AG09309 (cell line): Measurements from ENCODE around the gene WIPI1.
"Not testable (repeated sequence)": the region's sequence is repeated elsewhere in the genome, so short reads cannot be mapped to it uniquely, and the experiment has no call there.

Experiments
- DNase-seq: peaks from one replicate; pipeline ENCODE4 v3.0.0-alpha.2; 2010; ENCODE audit warnings: low read depth
- H3K4me3 ChIP-seq: 2 replicates; pipeline ENCODE4 v1.5.1; 2011; ENCODE audit warnings: mild to moderate bottlenecking, low read depth, low read length, moderate library complexity; ENCODE audit not compliant: control insufficient read depth
- CTCF ChIP-seq: IDR thresholded peaks from 2 replicates; pipeline ENCODE4 v1.5.1; 2011; ENCODE audit warnings: mild to moderate bottlenecking, low read depth, low read length, inconsistent platforms; ENCODE audit not compliant: insufficient read depth, control insufficient read depth; ENCODE audit errors: missing control alignments

The WIPI1 gene

DNA sequence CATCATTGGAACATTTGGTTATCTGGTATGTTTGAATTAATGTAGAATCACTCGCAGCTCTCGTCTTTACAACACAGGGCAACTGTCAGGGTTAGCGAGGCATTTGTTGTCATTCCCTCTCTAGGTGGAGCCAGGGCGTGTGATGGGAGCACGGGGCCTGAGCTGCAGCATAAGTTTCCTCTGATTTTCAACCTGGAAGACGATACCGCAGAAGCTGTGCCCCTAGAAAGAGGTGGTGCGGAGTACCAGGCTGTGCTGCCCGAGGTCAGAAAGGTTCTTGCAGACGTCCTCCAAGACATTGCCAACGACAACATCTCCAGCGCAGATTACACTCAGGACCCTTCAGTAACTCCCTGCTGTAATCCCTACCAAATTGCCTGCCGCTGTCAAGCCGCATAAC is 37.2 kb downstream of the WIPI1 start:
- no peak overlapping the region for H3K4me3 ChIP-seq
- TF ChIP-seq CTCF = no peak
- DNase-seq = no peak

- DNase-seq = no peak
- no peak for TF ChIP-seq CTCF
- no peak overlapping the region for H3K4me3 ChIP-seq
Measured at GRCh38 chr17:68418876-68419275, 38.4 kb downstream of the WIPI1 start.

GRCh38 chr17:68417317-68417716 is 40.0 kb downstream of the WIPI1 start:
- no peak overlapping the region for H3K4me3 ChIP-seq
- no peak for DNase-seq
- TF ChIP-seq CTCF = no peak

DNA sequence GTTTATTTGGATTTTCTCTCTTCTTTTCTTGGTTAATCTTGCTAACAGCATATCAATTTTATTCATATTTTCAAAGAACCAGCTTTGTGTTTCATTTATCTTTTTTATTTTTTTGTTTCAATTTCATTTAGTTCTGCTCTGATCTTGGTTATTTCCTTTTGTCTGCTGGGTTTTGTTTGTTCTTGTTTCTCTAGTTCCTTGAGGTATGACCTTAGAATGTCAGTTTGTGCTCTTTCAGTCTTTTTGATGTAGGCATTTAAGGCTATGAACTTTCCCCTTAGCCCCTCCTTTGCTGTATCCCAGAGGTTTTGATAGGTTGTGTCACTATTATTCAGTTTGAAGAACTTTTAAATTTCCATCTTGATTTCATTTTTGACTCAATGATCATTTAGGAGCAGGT is 42.4 kb downstream of the WIPI1 start:
- not testable (repeated sequence) for H3K4me3 ChIP-seq, DNase-seq

GRCh38 chr17:68413597-68414560 is 43.4 kb downstream of the WIPI1 start:
- H3K4me3 ChIP-seq, DNase-seq: not testable (repeated sequence)

GRCh38 chr17:68407656-68408055 is 49.6 kb downstream of the WIPI1 start:
- not testable (repeated sequence) for DNase-seq, H3K4me3 ChIP-seq

DNA sequence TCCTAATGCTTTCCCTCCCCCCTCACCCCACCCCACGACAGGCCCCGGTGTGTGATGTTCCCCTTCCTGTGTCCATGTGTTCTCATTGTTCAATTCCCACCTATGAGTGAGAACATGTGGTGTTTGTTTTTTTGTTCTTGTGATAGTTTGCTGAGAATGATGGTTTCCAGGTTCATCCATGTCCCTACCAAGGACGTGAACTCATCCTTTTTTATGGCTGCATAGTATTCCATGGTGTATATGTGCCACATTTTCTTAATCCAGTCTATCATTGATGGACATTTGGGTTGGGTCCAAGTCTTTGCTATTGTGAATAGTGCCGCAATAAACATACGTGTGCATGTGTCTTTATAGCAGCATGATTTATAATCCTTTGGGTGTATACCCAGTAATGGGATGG is 53.5 kb downstream of the WIPI1 start:
- H3K4me3 ChIP-seq, DNase-seq: not testable (repeated sequence)

GRCh38 chr17:68403122-68403521 is 54.2 kb downstream of the WIPI1 start:
- DNase-seq = no peak
- no peak overlapping the region for H3K4me3 ChIP-seq
- TF ChIP-seq CTCF = no peak

DNA sequence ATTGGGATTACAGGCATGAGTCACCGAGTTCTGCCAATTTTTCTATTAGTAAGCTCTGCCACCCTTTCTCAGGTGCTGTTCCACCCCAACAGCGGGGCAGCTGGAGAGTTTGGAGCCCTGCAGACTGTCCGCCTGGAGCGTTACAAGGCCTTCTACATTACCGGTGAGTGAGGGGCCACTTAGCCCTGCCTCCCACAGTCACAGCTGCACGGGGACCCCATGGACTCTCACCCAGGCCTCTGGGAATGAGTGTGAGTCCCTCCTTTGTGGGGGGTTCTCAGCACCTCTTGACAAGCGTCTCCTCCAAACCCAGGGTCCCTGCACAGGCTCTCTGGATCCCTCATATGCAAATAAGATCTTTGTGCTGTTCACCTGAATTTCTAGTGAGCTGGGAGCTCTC is 56.0 kb downstream of the WIPI1 start:
- no peak for TF ChIP-seq CTCF
- no peak for DNase-seq
- no peak overlapping the region for H3K4me3 ChIP-seq
